GM19328 (cell line): Measurements from ENCODE around the gene LCK.

Source experiments
- ATAC-seq: cut with Tn5 transposase; IDR thresholded peaks from one replicate; pipeline ENCODE4 v1.9.1; 2021; ENCODE audit warnings: mild to moderate bottlenecking, moderate library complexity; ENCODE audit not compliant: unreplicated experiment

Gene LCK

GRCh38 chr1:32250893-32251716, at the start of gene LCK:
Gene LCK (plus strand): TSS chr1:32251265. CDS start chr1:32274330, 23,065 bp downstream.
- no peak for ATAC-seq

DNA sequence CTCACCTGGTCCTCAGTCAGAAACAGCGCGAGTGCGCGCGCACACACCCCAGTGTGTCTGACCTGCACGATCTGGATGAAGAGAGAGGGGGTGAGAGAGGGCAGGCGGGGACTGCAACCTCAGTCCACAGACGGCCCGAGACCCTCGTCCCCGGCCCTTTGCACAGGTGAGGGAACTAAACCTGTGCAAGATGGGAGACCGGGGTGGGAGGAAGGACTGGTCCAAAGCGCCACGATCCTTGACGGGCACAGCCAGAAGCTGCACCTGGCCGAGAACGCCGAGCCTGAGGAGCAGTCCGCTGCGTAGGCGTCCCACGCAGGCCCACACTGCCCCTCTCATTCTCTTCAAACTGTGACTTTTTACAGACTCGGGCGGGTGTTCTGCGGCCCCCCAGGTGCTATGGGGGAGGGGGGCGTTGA, 46.1 kb upstream of the LCK start:
- ATAC-seq, result no peak

- ATAC-seq, result peak; percentile 49
Measured at GRCh38 chr1:32205401-32206370, 45.4 kb upstream of the LCK start, which contains the start of gene IQCC. Gene IQCC (plus strand): TSS chr1:32205671. CDS start chr1:32205682, 11 bp downstream.

DNA sequence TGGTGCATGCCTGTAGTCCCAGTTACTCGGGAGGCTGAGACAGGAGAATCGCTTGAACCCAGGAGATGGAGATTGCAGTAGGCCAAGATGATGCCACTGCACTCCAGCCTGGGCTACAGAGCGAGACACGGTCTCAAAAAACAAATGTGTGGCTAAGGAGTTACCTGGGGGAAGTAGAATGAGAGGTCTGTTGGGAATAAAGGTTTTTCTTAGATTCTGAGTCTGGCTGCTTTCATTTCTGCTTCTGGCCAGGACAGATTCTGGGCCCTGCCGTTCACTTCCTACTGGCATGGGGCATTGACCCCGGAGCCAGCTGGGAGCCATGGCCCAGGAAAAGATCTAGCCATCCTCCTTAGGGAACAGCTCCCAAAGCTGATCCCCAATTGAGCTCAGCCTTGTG, 42.6 kb upstream of the LCK start:
- no peak for ATAC-seq

- ATAC-seq, result no peak
Measured at GRCh38 chr1:32208891-32209328, 42.2 kb upstream of the LCK start, which contains the start of gene DCDC2B. Gene DCDC2B (plus strand): TSS chr1:32209089. CDS start chr1:32209094, 5 bp downstream.

GRCh38 chr1:32215629-32216480, 35.2 kb upstream of the LCK start:
- ATAC-seq, result no peak

DNA sequence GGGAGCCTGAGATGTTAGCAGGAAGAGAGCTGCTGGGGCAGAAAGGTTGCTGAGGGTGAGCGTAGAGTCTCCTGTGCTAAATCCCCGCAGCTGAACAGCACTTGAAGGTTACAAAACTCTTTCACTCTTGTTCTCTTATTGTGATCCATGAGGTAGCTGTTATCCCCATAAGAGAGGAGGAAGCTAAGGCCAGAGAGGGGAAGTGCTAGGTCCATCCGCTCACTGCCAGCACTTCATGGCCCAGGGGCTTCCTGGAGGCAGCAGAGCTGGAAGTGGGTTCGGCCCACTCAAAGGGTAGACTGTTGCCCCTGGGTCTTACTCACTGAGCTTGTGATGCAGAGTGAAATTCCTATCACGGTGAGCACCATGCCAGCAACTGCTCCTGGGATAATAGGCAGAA, 34.5 kb upstream of the LCK start:
- ATAC-seq, result no peak

- no peak for ATAC-seq
Measured at GRCh38 chr1:32219022-32219421, 32.0 kb upstream of the LCK start.

DNA sequence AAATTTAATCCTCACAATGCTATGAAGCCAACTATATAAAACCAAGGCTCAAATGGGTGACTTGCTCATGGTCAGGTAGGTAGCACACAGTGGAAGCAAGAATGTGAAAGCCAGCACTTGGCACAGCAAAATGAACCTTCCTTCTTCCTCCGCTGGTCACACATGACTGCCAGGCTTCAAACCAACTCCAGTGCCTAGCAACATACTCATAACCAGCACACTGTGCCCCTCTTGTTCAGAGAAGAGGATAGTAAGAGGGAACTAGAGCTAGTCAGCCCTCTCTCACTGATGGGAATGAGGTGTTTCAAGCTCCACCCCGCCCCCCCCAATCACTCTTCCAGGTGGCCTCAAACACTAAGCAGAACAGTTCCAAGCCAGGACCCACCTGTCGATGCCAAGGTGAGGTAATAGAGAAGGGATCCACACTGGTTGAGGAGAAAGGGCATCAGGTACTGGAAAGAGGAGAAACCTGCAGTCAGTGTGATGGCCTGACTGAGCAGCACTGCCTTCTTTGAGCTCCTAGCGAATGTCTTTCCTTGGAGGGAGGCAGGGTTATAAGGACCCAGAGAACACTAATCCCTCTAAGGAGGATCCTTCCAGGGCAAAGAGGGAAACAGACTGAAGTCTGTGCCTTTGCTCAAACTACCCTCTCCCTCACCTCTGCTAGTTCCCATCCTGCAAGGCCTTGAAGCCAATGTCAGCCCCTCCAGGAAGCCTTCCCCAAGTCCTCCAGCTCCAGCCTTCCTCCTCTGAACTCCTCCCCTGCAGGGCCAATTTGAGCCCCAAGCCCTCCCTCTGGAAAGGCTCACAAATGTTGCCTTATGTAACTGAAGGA, 30.1 kb upstream of the LCK start:
- ATAC-seq, result no peak

GRCh38 chr1:32221581-32221979, 29.5 kb upstream of the LCK start:
- no peak for ATAC-seq

DNA sequence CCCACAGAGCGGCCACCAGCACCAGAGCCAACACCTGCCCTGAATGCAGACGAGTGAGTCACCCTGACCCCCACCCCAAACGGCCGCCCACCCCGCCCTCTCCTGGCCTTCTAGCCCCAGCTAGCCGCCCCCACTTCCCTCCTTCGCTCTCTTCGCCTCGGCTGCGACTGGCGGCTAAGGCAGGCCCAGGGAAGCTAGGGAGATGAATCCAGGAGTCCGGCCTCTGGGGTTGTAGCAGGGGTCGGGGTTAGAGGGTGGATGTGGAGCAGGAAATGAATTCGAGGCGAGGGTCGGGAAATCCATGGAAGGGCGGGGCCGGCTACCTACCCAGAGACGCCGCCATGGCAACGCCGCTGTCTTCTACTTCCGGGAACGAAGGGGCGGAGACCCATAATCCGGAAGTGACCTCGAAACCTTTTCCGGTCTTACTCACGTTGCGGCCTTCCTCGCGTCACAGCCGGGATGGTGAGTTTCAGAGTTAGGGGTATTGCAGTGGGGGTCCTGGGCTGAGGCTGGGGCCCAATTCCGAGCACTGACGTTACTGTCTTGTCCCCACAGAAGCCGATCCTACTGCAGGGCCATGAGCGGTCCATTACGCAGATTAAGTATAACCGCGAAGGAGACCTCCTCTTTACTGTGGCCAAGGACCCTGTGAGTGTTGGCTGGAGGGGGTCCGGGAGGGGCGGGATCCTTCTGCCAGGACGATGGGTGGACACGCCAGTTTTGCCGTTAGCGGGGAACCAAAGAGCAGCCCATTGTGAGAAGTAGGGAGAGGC, 28.9 kb upstream of the LCK start, which contains the start of the genes EIF3I and TMEM234:
TSS of gene EIF3I (plus strand) at position 428 of the 776 bp plus-strand sequence. CDS start at position 463, 35 bp downstream.
TSS of gene TMEM234 (minus strand) at position 374 of the 776 bp plus-strand sequence. CDS start at position 343, 31 bp downstream.
- peak; percentile 96 for ATAC-seq

DNA sequence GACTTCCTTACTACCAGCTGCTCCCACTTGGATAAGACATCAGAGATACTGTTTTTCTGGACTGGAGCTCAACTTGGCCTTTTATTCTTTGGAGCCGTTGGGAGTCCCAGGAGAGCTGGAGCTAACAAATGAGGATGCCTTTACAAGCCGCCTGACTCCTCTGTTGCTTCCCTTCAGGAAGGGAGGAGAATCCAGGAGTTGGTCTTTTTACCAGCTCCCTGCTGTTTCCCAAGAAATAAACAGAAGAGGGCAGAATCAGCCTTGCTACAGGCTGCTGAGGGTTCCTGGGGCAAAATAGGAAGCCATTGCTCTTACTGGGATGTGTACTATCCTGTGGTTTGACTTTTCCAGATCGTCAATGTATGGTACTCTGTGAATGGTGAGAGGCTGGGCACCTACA, 27.4 kb upstream of the LCK start:
- no peak for ATAC-seq

DNA sequence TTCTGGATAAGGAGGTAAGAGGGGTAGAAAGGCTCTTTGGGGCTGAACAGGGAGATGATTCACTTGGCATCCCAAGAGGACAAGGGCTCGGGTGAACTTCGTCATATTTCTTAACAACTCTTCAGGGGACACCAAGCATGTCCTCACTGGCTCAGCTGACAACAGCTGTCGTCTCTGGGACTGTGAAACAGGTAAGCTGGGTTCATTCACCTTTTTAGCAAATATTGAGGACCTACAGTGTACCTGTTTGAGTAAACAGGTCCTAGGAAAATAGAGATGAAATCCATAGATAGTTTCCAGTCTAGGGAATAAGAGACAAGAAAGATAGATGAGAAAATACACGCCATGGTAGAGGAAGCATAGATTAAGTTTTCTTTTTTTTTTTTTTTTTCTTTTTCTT, 26.8 kb upstream of the LCK start:
- no peak for ATAC-seq

- no peak for ATAC-seq
Measured at GRCh38 chr1:32228771-32229170, 22.3 kb upstream of the LCK start.

DNA sequence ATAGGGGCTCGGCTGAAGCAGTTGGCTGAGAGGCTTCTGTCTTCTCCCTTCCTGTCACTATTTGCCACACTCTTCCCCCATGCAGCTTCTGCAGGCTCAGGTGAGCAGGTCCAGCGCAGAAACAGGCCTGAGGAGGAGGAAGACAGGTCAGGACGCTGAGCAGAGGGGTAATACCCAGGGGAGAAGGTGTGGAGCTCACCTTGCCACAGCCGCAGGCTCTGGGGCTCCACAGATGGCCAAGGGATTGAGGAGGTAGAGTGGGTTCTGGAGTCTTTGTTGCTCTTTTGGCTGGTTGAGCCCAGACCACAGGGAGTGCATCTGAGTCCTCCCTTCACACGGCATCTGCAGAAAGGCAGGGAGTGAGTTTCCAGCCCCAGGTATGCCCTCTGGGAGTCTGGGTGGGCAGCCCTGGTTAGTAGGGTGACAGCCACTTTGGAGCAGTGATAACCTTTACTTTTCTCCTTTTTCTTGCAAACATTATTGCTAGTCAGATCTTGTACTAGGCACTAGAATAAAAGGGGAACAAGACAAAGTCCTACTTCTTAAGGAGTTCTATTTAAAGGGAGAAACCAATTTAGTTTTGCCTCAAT, 19.1 kb upstream of the LCK start:
- no peak for ATAC-seq

GRCh38 chr1:32232558-32233304, 18.3 kb upstream of the LCK start:
- no peak for ATAC-seq

- no peak for ATAC-seq
Measured at GRCh38 chr1:32234792-32235191, 16.3 kb upstream of the LCK start.
